CD14-positive monocyte (primary cell): ENCODE measurements around the gene GALNT17. TPM values are rescaled to one million over a fixed set of nuclear protein-coding genes. Genes with fewer than 3 reads are reported as not detected.
"Not testable (repeated sequence)": the region's sequence is repeated elsewhere in the genome, so short reads cannot be mapped to it uniquely, and the experiment has no call there.

ENCODE experiments used
- DNase-seq, 3 donors: peaks; one replicate each; pipeline ENCODE4 v3.0.0-alpha.2; 2011 to 2022
- H2AFZ ChIP-seq: 2 replicates; pipeline ENCODE4 v1.6.0; 2012; ENCODE audit warnings: mild to moderate bottlenecking, low read depth, low read length, inconsistent platforms; ENCODE audit not compliant: insufficient read depth, poor library complexity, severe bottlenecking
- H3K27ac ChIP-seq, 2 donors: 1 replicate in 1 of 2; 2 replicates in 1 of 2; pipeline ENCODE4 v1.5.1; 2012 to 2013; ENCODE audit warnings: low read length in 2 of 2, control low read depth in 1 of 2, inconsistent platforms in 1 of 2, low read depth in 1 of 2, mild to moderate bottlenecking in 1 of 2
- H3K27me3 ChIP-seq, 2 donors: one replicate each; pipeline versions ENCODE4 v1.6.0 to v1.6.1; 2011 to 2013; ENCODE audit warnings: low read length in 2 of 2; ENCODE audit not compliant: control insufficient read depth in 2 of 2, insufficient read depth in 2 of 2
- H3K36me3 ChIP-seq, 2 donors: replicated peaks in 1 of 2; 1 replicate in 1 of 2; 2 replicates in 1 of 2; pipeline versions ENCODE4 v1.5.1 to v1.6.1; 2012 to 2013; ENCODE audit warnings: low read length in 2 of 2, control low read depth in 1 of 2, inconsistent platforms in 1 of 2, mild to moderate bottlenecking in 1 of 2; ENCODE audit not compliant: insufficient read depth in 2 of 2, control insufficient read depth in 1 of 2
- H3K4me1 ChIP-seq, 2 donors: 1 replicate in 1 of 2; 2 replicates in 1 of 2; pipeline versions ENCODE4 v1.5.1 to v1.6.1; 2012 to 2013; ENCODE audit warnings: low read length in 2 of 2, control low read depth in 1 of 2, inconsistent platforms in 1 of 2, mild to moderate bottlenecking in 1 of 2, moderate library complexity in 1 of 2; ENCODE audit not compliant: insufficient read depth in 2 of 2, control insufficient read depth in 1 of 2
- H3K4me2 ChIP-seq: replicated peaks from 2 replicates; pipeline ENCODE3; 2012; ENCODE audit warnings: low read length, moderate library complexity, mild to moderate bottlenecking; ENCODE audit not compliant: poor library complexity, severe bottlenecking; ENCODE audit errors: extremely low read depth
- H3K4me3 ChIP-seq, 3 experiments: fragments of 200-600 bp in 1 of 3; sonication (generic) in 1 of 3; replicated peaks in 1 of 3; 1 replicate in 2 of 3; 2 replicates in 1 of 3; pipeline ENCODE4 v1.5.1; 2011 to 2013; ENCODE audit warnings: low read length in 3 of 3, mild to moderate bottlenecking in 3 of 3, control low read depth in 2 of 3, low read depth in 2 of 3, inconsistent platforms in 1 of 3, moderate library complexity in 1 of 3
- H3K79me2 ChIP-seq: 2 replicates; pipeline ENCODE4 v1.6.0; 2012; ENCODE audit warnings: mild to moderate bottlenecking, control low read depth, inconsistent platforms, low read length, moderate library complexity; ENCODE audit not compliant: insufficient read depth
- H3K9ac ChIP-seq: 2 replicates; pipeline ENCODE4 v1.6.0; 2017; ENCODE audit warnings: low read length, mild to moderate bottlenecking; ENCODE audit not compliant: insufficient read depth, poor library complexity, severe bottlenecking
- H3K9me3 ChIP-seq, 2 donors: replicated peaks in 1 of 2; 1 replicate in 1 of 2; 2 replicates in 1 of 2; pipeline versions ENCODE4 v1.5.1 to v1.6.1; 2012 to 2013; ENCODE audit warnings: low read length in 2 of 2, control low read depth in 1 of 2; ENCODE audit not compliant: control insufficient read depth in 1 of 2, insufficient read depth in 1 of 2
- H4K20me1 ChIP-seq: 2 replicates; pipeline ENCODE4 v1.6.0; 2012; ENCODE audit warnings: mild to moderate bottlenecking, low read length, control low read depth, moderate library complexity; ENCODE audit not compliant: insufficient read depth
- H3K27ac Mint-ChIP-seq, 7 donors: one replicate each; pipeline ENCODE4 v1.8.0; 2020; ENCODE audit warnings: mild to moderate bottlenecking in 7 of 7, mixed read lengths in 7 of 7, moderate library complexity in 6 of 7, inconsistent platforms in 2 of 7
- H3K27me3 Mint-ChIP-seq, 3 donors: one replicate each; pipeline ENCODE4 v1.8.0; 2021 to 2022; ENCODE audit warnings: low read depth in 3 of 3, mild to moderate bottlenecking in 3 of 3, mixed read lengths in 3 of 3, moderate library complexity in 3 of 3, inconsistent platforms in 1 of 3
- H3K36me3 Mint-ChIP-seq, 2 donors: one replicate each; pipeline ENCODE4 v1.8.0; 2020; ENCODE audit warnings: mixed read lengths in 2 of 2, inconsistent platforms in 1 of 2, mild to moderate bottlenecking in 1 of 2
- H3K4me1 Mint-ChIP-seq: one replicate; pipeline ENCODE4 v1.8.0; 2020; ENCODE audit warnings: mild to moderate bottlenecking, mixed read lengths
- H3K4me3 Mint-ChIP-seq, 2 donors: one replicate each; pipeline ENCODE4 v1.8.0; 2020; ENCODE audit warnings: mild to moderate bottlenecking in 2 of 2, mixed read lengths in 2 of 2, moderate library complexity in 1 of 2
- H3K9me3 Mint-ChIP-seq, 7 donors: one replicate each; pipeline ENCODE4 v1.8.0; 2020 to 2022; ENCODE audit warnings: mixed read lengths in 7 of 7, mild to moderate bottlenecking in 6 of 7, moderate library complexity in 6 of 7, inconsistent platforms in 2 of 7
- CTCF ChIP-seq: fragments of 200-600 bp; IDR thresholded peaks from one replicate; pipeline ENCODE4 v1.8.0; 2022; ENCODE audit warnings: antibody characterized with exemption, mild to moderate bottlenecking
- WGBS: methylation state at CpG from one replicate; pipeline ENCODE4 v1.1.5; 2013; ENCODE audit warnings: missing lambda C conversion rate; ENCODE audit not compliant: insufficient coverage; 5-methylcytosine and 5-hydroxymethylcytosine counted together
- intact Hi-C, 2 donors: fragments of 100-400 bp; cut with micrococcal nuclease; formaldehyde crosslinking; loops; one replicate each; pipeline versions ENCODE4 v1.15.0 to v1.15.1; 2023
- polyA plus RNA-seq, 3 donors: library from polyadenylated mRNA; depleted of rRNA in 1 of 3; unstranded in 2 of 3; stranded (reverse) in 1 of 3; fragments of 300-500 nt in 2 of 3; fragments of >200 nt in 1 of 3; fragmentation: Illumina TruSeq in 2 of 3; gene quantifications; 1 replicate in 2 of 3; 2 replicates in 1 of 3; pipeline ENCODE4 v1.2.3, GENCODE V29; 2012 to 2021

Gene GALNT17
- polyA plus RNA-seq, 3 donors: not detected

DNA sequence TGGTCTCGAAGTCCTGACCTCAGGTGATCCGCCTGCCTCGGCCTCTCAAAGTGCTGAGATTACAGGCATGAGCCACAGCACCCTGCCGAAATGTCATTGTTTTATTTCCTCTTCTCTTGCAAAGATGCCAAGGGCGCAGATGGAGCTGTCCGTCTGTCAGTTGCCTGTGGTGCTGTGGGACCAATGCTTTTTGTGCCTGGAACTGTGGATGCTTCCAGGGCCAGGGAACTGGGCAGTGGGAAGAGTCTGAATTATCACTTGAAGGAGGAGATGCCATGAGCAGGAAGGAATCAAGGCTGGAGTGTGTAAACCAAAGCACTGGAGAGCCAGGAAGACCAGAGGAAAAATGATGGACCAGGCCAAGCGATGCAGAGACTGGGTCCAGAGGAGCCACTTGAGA, 459.9 kb downstream of the GALNT17 start:
- Histone ChIP-seq H3K36me3 (no peaks in the 10 kb centered on the region), H3K9me3 (peaks cover 0 to 4% of the 10 kb centered on the region in 2 donors), H3K9ac (no peak overlapping the region), H2AFZ (no peak overlapping the region), H3K4me1 (no peaks in the 10 kb centered on the region), H3K27me3 (no peaks in the 10 kb centered on the region), H3K4me2 (no peak overlapping the region), H3K79me2 (no peaks in the 10 kb centered on the region), H3K4me3 (no peak overlapping the region), H4K20me1 (no peaks in the 10 kb centered on the region), H3K27ac (no peak overlapping the region)
- no peak overlapping the region for H3K4me3 Mint-ChIP-seq
- intact Hi-C loops: no loop called here
- WGBS: 98% methylated on average over 5 of the region's 7 CpGs
- peaks cover 0 to 1% (median 0%) of the 10 kb centered on the region in 3 donors for H3K27me3 Mint-ChIP-seq
- H3K4me1 Mint-ChIP-seq: no peaks in the 10 kb centered on the region
- no peaks in the 10 kb centered on the region for H3K36me3 Mint-ChIP-seq
- peaks cover 2 to 21% (median 13%) of the 10 kb centered on the region in 7 donors for H3K9me3 Mint-ChIP-seq
- no peak for TF ChIP-seq CTCF
- no peak for DNase-seq
- H3K27ac Mint-ChIP-seq: no peak overlapping the region

- H3K4me1 Mint-ChIP-seq, H3K9me3 ChIP-seq, H3K36me3 ChIP-seq, H3K27ac Mint-ChIP-seq, H3K9ac ChIP-seq, H3K27me3 Mint-ChIP-seq, H3K4me1 ChIP-seq, H4K20me1 ChIP-seq, H3K4me2 ChIP-seq, DNase-seq, H2AFZ ChIP-seq, H3K79me2 ChIP-seq, H3K4me3 Mint-ChIP-seq, H3K36me3 Mint-ChIP-seq, H3K4me3 ChIP-seq, intact Hi-C loops, H3K27ac ChIP-seq, H3K27me3 ChIP-seq: not testable (repeated sequence)
- WGBS: 67% methylated on average over 1 of the region's 4 CpGs
- H3K9me3 Mint-ChIP-seq: peaks cover 2 to 18% (median 11%) of the 10 kb centered on the region in 7 donors
Observed at GRCh38 chr7:71592388-71592787, 460.4 kb downstream of the GALNT17 start.
